SH-SY5Y (cell line): ENCODE data around the gene LSM4.

ENCODE experiments used
- GATA2 ChIP-seq: IDR thresholded peaks from 2 replicates; pipeline ENCODE4 v1.6.1; 2011; ENCODE audit warnings: mild to moderate bottlenecking, low read depth, low read length
- GATA3 ChIP-seq: IDR thresholded peaks from 2 replicates; pipeline ENCODE4 v1.6.1; 2011; ENCODE audit warnings: low read depth, mild to moderate bottlenecking, low read length, moderate library complexity

- no peak for TF ChIP-seq GATA2
- TF ChIP-seq GATA3, result no peak
Measured at GRCh38 chr19:18312092-18312534, 10.8 kb downstream of the LSM4 start.
